ENCODE results near the gene CGB8. TPM values are rescaled to one million over a fixed set of nuclear protein-coding genes. Genes with fewer than 3 reads are reported as not detected.
"Not testable (repeated sequence)": the region's sequence is repeated elsewhere in the genome, so short reads cannot be mapped to it uniquely, and the experiment has no call there.

The CGB8 gene
- total RNA-seq, 3 donors from 2014 or later = not detected

- Histone ChIP-seq H3K4me1 (ENCODE audit: low read depth) (no peaks in the 10 kb centered on the region), H3K36me3 (ENCODE audit: low read depth) (peaks cover 5% of the 10 kb centered on the region), H3K9me3 (no peaks in the 10 kb centered on the region), H3K4me3 (no peak overlapping the region)
- TF ChIP-seq, protein P1, sequence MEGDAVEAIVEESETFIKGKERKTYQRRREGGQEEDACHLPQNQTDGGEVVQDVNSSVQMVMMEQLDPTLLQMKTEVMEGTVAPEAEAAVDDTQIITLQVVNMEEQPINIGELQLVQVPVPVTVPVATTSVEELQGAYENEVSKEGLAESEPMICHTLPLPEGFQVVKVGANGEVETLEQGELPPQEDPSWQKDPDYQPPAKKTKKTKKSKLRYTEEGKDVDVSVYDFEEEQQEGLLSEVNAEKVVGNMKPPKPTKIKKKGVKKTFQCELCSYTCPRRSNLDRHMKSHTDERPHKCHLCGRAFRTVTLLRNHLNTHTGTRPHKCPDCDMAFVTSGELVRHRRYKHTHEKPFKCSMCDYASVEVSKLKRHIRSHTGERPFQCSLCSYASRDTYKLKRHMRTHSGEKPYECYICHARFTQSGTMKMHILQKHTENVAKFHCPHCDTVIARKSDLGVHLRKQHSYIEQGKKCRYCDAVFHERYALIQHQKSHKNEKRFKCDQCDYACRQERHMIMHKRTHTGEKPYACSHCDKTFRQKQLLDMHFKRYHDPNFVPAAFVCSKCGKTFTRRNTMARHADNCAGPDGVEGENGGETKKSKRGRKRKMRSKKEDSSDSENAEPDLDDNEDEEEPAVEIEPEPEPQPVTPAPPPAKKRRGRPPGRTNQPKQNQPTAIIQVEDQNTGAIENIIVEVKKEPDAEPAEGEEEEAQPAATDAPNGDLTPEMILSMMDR (IDR thresholded peaks at IDR 0.05) = no peak
- no peak for DNase-seq
- intact Hi-C loops (cut with DNase I, micrococcal nuclease) = no loop called here
- ATAC-seq = no peak
Observed at GRCh38 chr19:49080392-49080791, 31.5 kb upstream of the CGB8 start.

DNA sequence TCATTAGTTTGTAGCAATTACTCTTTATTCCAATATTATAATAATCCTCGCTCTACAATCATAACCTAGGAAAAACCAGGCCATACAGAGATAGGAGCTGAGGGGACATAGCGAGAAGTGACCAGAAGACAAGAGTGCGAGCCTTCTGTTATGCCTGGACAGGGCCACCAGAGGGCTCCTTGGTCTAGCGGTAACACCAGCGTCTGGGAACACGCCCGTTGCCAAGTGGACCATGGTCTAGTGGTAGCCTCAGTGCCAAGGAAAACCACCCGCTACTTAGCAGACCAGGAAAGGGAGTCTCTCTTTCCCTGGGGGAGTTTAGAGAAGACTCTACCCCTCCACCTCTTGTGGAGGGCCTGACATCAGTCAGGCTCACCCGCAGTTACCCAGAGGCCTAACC lies 26.0 kb upstream of the CGB8 start:
- ATAC-seq; H3K9me3 ChIP-seq; H3K4me1 ChIP-seq (ENCODE audit: low read depth); H3K36me3 ChIP-seq (ENCODE audit: low read depth); H3K4me3 ChIP-seq; intact Hi-C loops (cut with DNase I, micrococcal nuclease): not testable (repeated sequence)
- DNase-seq = peak; percentile 73 to 80 (median 73)
- TF ChIP-seq, protein P1 (IDR thresholded peaks at IDR 0.05) = peak; percentile 65

- ATAC-seq = peak; percentile 38
Observed at GRCh38 chr19:49073514-49074378, 24.8 kb upstream of the CGB8 start.

GRCh38 chr19:49071860-49072547 lies 23.1 kb upstream of the CGB8 start:
- DNase-seq (peak in 1 of 3 donors; percentile 51), ATAC-seq (peak; percentile 46)
- intact Hi-C loops (cut with DNase I, micrococcal nuclease) = no loop called here
- TF ChIP-seq, protein P1 (IDR thresholded peaks at IDR 0.05) = no peak
- no peaks in the 10 kb centered on the region for H3K4me1 ChIP-seq (ENCODE audit: low read depth)
- H3K9me3 ChIP-seq = no peaks in the 10 kb centered on the region
- H3K4me3 ChIP-seq = no peak overlapping the region
- H3K36me3 ChIP-seq (ENCODE audit: low read depth) = no peaks in the 10 kb centered on the region

More at GRCh38 chr19:49073514-49074378, 24.8 kb upstream of the CGB8 start:
- no peaks in the 10 kb centered on the region for H3K9me3 ChIP-seq
- intact Hi-C loops (cut with DNase I, micrococcal nuclease) = no loop called here
- H3K4me3 ChIP-seq = no peak overlapping the region
- TF ChIP-seq, protein P1 (IDR thresholded peaks at IDR 0.05) = no peak
- H3K36me3 ChIP-seq (ENCODE audit: low read depth) = no peaks in the 10 kb centered on the region
- H3K4me1 ChIP-seq (ENCODE audit: low read depth) = no peaks in the 10 kb centered on the region
- no peak for DNase-seq

- ATAC-seq (no peak), DNase-seq (no peak)
- Histone ChIP-seq H3K9me3 (no peaks in the 10 kb centered on the region), H3K4me1 (ENCODE audit: low read depth) (no peaks in the 10 kb centered on the region), H3K4me3 (no peak overlapping the region), H3K36me3 (ENCODE audit: low read depth) (no peaks in the 10 kb centered on the region)
- intact Hi-C loops (cut with DNase I, micrococcal nuclease) = no loop called here
- TF ChIP-seq, protein P1 (IDR thresholded peaks at IDR 0.05) = no peak
Observed at GRCh38 chr19:49070416-49070815, 21.5 kb upstream of the CGB8 start.

Measured in mucosa of descending colon (tissue), 3 donors.